Mucosa of rectum (tissue), 2 donors: Measurements from ENCODE around the gene MEGF8.

Experiments used
- H3K27ac ChIP-seq, 2 donors: one replicate each; pipeline ENCODE4 v1.7.0; 2013; ENCODE audit warnings: inconsistent platforms in 2 of 2, low read depth in 2 of 2, low read length in 2 of 2
- H3K27me3 ChIP-seq, 2 donors: one replicate each; pipeline ENCODE4 v1.7.0; 2013; ENCODE audit warnings: low read length in 2 of 2; ENCODE audit not compliant: control insufficient read depth in 2 of 2, insufficient read depth in 2 of 2
- H3K36me3 ChIP-seq, 2 donors: one replicate each; pipeline ENCODE4 v1.7.0; 2013; ENCODE audit warnings: low read length in 2 of 2; ENCODE audit not compliant: control insufficient read depth in 2 of 2, insufficient read depth in 2 of 2
- H3K4me1 ChIP-seq, 2 donors: one replicate each; pipeline ENCODE4 v1.7.0; 2013; ENCODE audit warnings: low read length in 2 of 2, mild to moderate bottlenecking in 1 of 2; ENCODE audit not compliant: control insufficient read depth in 2 of 2, insufficient read depth in 2 of 2
- H3K4me3 ChIP-seq, 2 donors: one replicate each; pipeline ENCODE4 v1.7.0; 2013; ENCODE audit warnings: low read length in 2 of 2
- H3K9ac ChIP-seq, 2 donors: one replicate each; pipeline ENCODE4 v1.7.0; 2013; ENCODE audit warnings: low read length in 2 of 2, low read depth in 1 of 2, mild to moderate bottlenecking in 1 of 2
- H3K9me3 ChIP-seq, 2 donors: one replicate each; pipeline ENCODE4 v1.7.0; 2013; ENCODE audit warnings: low read length in 2 of 2; ENCODE audit not compliant: control insufficient read depth in 2 of 2
- donor health status: healthy.
- donor health status: Normal muscosa, but diverticular disease.

The MEGF8 gene

GRCh38 chr19:42375415-42376176, 50.2 kb downstream of the MEGF8 start:
- H3K9me3 ChIP-seq: no peaks in the 10 kb centered on the region
- H3K27me3 ChIP-seq: peaks cover under 1 to 4% of the 10 kb centered on the region in 2 donors
- H3K36me3 ChIP-seq: peaks cover 0 to 15% of the 10 kb centered on the region in 2 donors
- no peak overlapping the region for H3K9ac ChIP-seq
- no peak overlapping the region for H3K27ac ChIP-seq
- H3K4me1 ChIP-seq: no peaks in the 10 kb centered on the region
- H3K4me3 ChIP-seq: no peak overlapping the region

- no peaks in the 10 kb centered on the region for H3K4me1 ChIP-seq
- no peak overlapping the region for H3K9ac ChIP-seq
- H3K27me3 ChIP-seq: peaks cover 4 to 8% of the 10 kb centered on the region in 2 donors
- H3K9me3 ChIP-seq: no peaks in the 10 kb centered on the region
- H3K4me3 ChIP-seq: no peak overlapping the region
- no peak overlapping the region for H3K27ac ChIP-seq
- H3K36me3 ChIP-seq: peaks cover 0 to 12% of the 10 kb centered on the region in 2 donors
These were observed 50.7 kb downstream of the MEGF8 start for GRCh38 chr19:42376177-42376555.

- no peaks in the 10 kb centered on the region for H3K9me3 ChIP-seq
- no peak overlapping the region for H3K4me3 ChIP-seq
- H3K27ac ChIP-seq: no peak overlapping the region
- H3K36me3 ChIP-seq: peaks cover 0 to 12% of the 10 kb centered on the region in 2 donors
- H3K9ac ChIP-seq: no peak overlapping the region
- H3K27me3 ChIP-seq: peaks cover 8 to 15% of the 10 kb centered on the region in 2 donors
- H3K4me1 ChIP-seq: no peaks in the 10 kb centered on the region
These were observed 53.1 kb downstream of the MEGF8 start for GRCh38 chr19:42378225-42379215.

- peaks cover 8 to 15% of the 10 kb centered on the region in 2 donors for H3K27me3 ChIP-seq
- H3K9me3 ChIP-seq: no peaks in the 10 kb centered on the region
- no peaks in the 10 kb centered on the region for H3K4me1 ChIP-seq
- peaks cover 0 to 4% of the 10 kb centered on the region in 2 donors for H3K36me3 ChIP-seq
- H3K4me3 ChIP-seq: no peak overlapping the region
- H3K27ac ChIP-seq: no peak overlapping the region
- H3K9ac ChIP-seq: no peak overlapping the region
These were observed 54.7 kb downstream of the MEGF8 start for GRCh38 chr19:42380155-42380554.

GRCh38 chr19:42386974-42387707, 61.7 kb downstream of the MEGF8 start:
- H3K4me3 ChIP-seq: peak overlapping the region; percentile 58 to 61
- peak overlapping the region; percentile 67 to 68 for H3K27ac ChIP-seq
- H3K36me3 ChIP-seq: no peaks in the 10 kb centered on the region
- peaks cover 3% of the 10 kb centered on the region in 2 donors for H3K4me1 ChIP-seq
- peaks cover 8 to 12% of the 10 kb centered on the region in 2 donors for H3K27me3 ChIP-seq
- H3K9ac ChIP-seq: peak overlapping the region in 1 of 2 donors; percentile 8
- H3K9me3 ChIP-seq: no peaks in the 10 kb centered on the region

GRCh38 chr19:42388851-42389489, 63.5 kb downstream of the MEGF8 start:
- no peak overlapping the region for H3K9ac ChIP-seq
- no peaks in the 10 kb centered on the region for H3K9me3 ChIP-seq
- H3K4me3 ChIP-seq: no peak overlapping the region
- peaks cover 9% of the 10 kb centered on the region in 2 donors for H3K27me3 ChIP-seq
- peaks cover 3% of the 10 kb centered on the region in 2 donors for H3K4me1 ChIP-seq
- H3K36me3 ChIP-seq: no peaks in the 10 kb centered on the region
- H3K27ac ChIP-seq: no peak overlapping the region

GRCh38 chr19:42389899-42390298, 64.5 kb downstream of the MEGF8 start, which contains the start of gene CNFN:
Gene CNFN, minus strand, starts transcription at chr19:42390297. Its CDS starts 1,260 bp downstream, at chr19:42389037.
- Histone ChIP-seq H3K27ac (no peak within 1 kb of the TSS), H3K27me3 (peaks cover 9% of the 10 kb centered on the region in 2 donors), H3K9me3 (no peaks in the 10 kb centered on the region), H3K36me3 (no peaks in the 10 kb centered on the region), H3K4me1 (peaks cover 3% of the 10 kb centered on the region in 2 donors), H3K4me3 (no peak within 1 kb of the TSS), H3K9ac (no peak within 1 kb of the TSS)

- no peaks in the 10 kb centered on the region for H3K9me3 ChIP-seq
- H3K27ac ChIP-seq: no peak overlapping the region
- no peak overlapping the region for H3K9ac ChIP-seq
- peaks cover under 1 to 5% of the 10 kb centered on the region in 2 donors for H3K4me1 ChIP-seq
- peaks cover 9% of the 10 kb centered on the region in 2 donors for H3K27me3 ChIP-seq
- no peaks in the 10 kb centered on the region for H3K36me3 ChIP-seq
- H3K4me3 ChIP-seq: no peak overlapping the region
These were observed 66.7 kb downstream of the MEGF8 start for GRCh38 chr19:42392165-42392564.

- Histone ChIP-seq H3K9ac (no peak overlapping the region), H3K4me3 (no peak overlapping the region), H3K27me3 (peaks cover 7% of the 10 kb centered on the region in 2 donors), H3K9me3 (no peaks in the 10 kb centered on the region), H3K4me1 (peaks cover 9 to 12% of the 10 kb centered on the region in 2 donors), H3K36me3 (no peaks in the 10 kb centered on the region), H3K27ac (no peak overlapping the region)
These were observed 69.3 kb downstream of the MEGF8 start for GRCh38 chr19:42394751-42395150.
